GM21526 (cell line): Measurements from ENCODE around the gene PTPRC.

Experiments
- ATAC-seq: cut with Tn5 transposase; IDR thresholded peaks from one replicate; pipeline ENCODE4 v1.9.1; 2021; ENCODE audit warnings: moderate library complexity; ENCODE audit not compliant: unreplicated experiment, low FRiP score

Gene PTPRC

GRCh38 chr1:198750081-198750480 lies 111.2 kb downstream of the PTPRC start:
- no peak for ATAC-seq

- no peak for ATAC-seq
These were observed 112.9 kb downstream of the PTPRC start for GRCh38 chr1:198751741-198752140.

GRCh38 chr1:198754670-198755069 lies 115.8 kb downstream of the PTPRC start:
- no peak for ATAC-seq

- ATAC-seq, result no peak
These were observed 116.9 kb downstream of the PTPRC start for GRCh38 chr1:198755715-198756114.

- ATAC-seq, result no peak
These were observed 117.6 kb downstream of the PTPRC start for GRCh38 chr1:198756470-198756869.

GRCh38 chr1:198761859-198762616 lies 123.2 kb downstream of the PTPRC start:
- no peak for ATAC-seq

GRCh38 chr1:198763298-198763714 lies 124.5 kb downstream of the PTPRC start:
- no peak for ATAC-seq

- ATAC-seq, result no peak
These were observed 125.9 kb downstream of the PTPRC start for GRCh38 chr1:198764748-198765147.

GRCh38 chr1:198765416-198765815 lies 126.6 kb downstream of the PTPRC start:
- ATAC-seq, result no peak

GRCh38 chr1:198771563-198772153 lies 132.8 kb downstream of the PTPRC start:
- ATAC-seq, result no peak

- no peak for ATAC-seq
These were observed 133.8 kb downstream of the PTPRC start for GRCh38 chr1:198772626-198773025.

- ATAC-seq, result no peak
These were observed 134.2 kb downstream of the PTPRC start for GRCh38 chr1:198773030-198773429.

- no peak for ATAC-seq
These were observed 134.7 kb downstream of the PTPRC start for GRCh38 chr1:198773523-198773922.

- ATAC-seq, result no peak
These were observed 135.6 kb downstream of the PTPRC start for GRCh38 chr1:198774421-198774820.

- no peak for ATAC-seq
These were observed 136.8 kb downstream of the PTPRC start for GRCh38 chr1:198775606-198776005.

- ATAC-seq, result no peak
These were observed 137.8 kb downstream of the PTPRC start for GRCh38 chr1:198776602-198777029.

- no peak for ATAC-seq
These were observed 139.2 kb downstream of the PTPRC start for GRCh38 chr1:198778049-198778448.

GRCh38 chr1:198780376-198780775 lies 141.5 kb downstream of the PTPRC start:
- ATAC-seq, result no peak

GRCh38 chr1:198788561-198789064 lies 149.8 kb downstream of the PTPRC start:
- peak; percentile 90 for ATAC-seq

GRCh38 chr1:198793714-198794113 lies 154.9 kb downstream of the PTPRC start:
- ATAC-seq, result no peak

GRCh38 chr1:198794498-198794897 lies 155.7 kb downstream of the PTPRC start:
- ATAC-seq, result no peak

GRCh38 chr1:198797656-198798055 lies 158.8 kb downstream of the PTPRC start:
- ATAC-seq, result no peak
